ENCODE results near the gene ELOVL6.
A peak's percentile ranks its signal among the peaks of the same experiment; 100 is the strongest.
"Not testable (repeated sequence)": the region's sequence is repeated elsewhere in the genome, so short reads cannot be mapped to it uniquely, and the experiment has no call there.

Gene ELOVL6

GRCh38 chr4:110198435-110199416, at the start of gene ELOVL6:
Gene ELOVL6 (minus strand): TSS chr4:110198615. CDS start chr4:110198335, 280 bp downstream.
- Histone ChIP-seq H3K27ac (ENCODE audit: low read depth, low read length) (peak within 1 kb of the TSS; percentile 58), H3K9ac (ENCODE audit: low read length) (peak within 1 kb of the TSS; percentile 39), H3K4me1 (ENCODE audit: insufficient read depth, low read length) (peaks cover 10% of the 10 kb centered on the region), H3K36me3 (ENCODE audit: insufficient read depth, low read length) (no peaks in the 10 kb centered on the region), H3K9me3 (ENCODE audit: low read length) (no peaks in the 10 kb centered on the region), H3K4me3 (ENCODE audit: low read depth in 1 of 2, low read length in 2 of 2) (peak within 1 kb of the TSS; percentile 62 to 99), H3K27me3 (ENCODE audit: control insufficient read depth in 1 of 2, insufficient read depth in 2 of 2, low read length in 2 of 2) (no peaks in the 10 kb centered on the region)

GRCh38 chr4:110248100-110248499, 49.7 kb upstream of the ELOVL6 start:
- H3K27ac ChIP-seq (ENCODE audit: low read depth, low read length) = no peak overlapping the region
- no peaks in the 10 kb centered on the region for H3K4me1 ChIP-seq (ENCODE audit: insufficient read depth, low read length)
- no peak overlapping the region for H3K9ac ChIP-seq (ENCODE audit: low read length)
- H3K27me3 ChIP-seq (ENCODE audit: control insufficient read depth in 1 of 2, insufficient read depth in 2 of 2, low read length in 2 of 2) = no peaks in the 10 kb centered on the region
- no peaks in the 10 kb centered on the region for H3K9me3 ChIP-seq (ENCODE audit: low read length)
- no peak overlapping the region for H3K4me3 ChIP-seq (ENCODE audit: low read depth in 1 of 2, low read length in 2 of 2)
- H3K36me3 ChIP-seq (ENCODE audit: insufficient read depth, low read length) = no peaks in the 10 kb centered on the region

GRCh38 chr4:110247591-110247990, 49.2 kb upstream of the ELOVL6 start:
- Histone ChIP-seq H3K36me3 (ENCODE audit: insufficient read depth, low read length) (no peaks in the 10 kb centered on the region), H3K27ac (ENCODE audit: low read depth, low read length) (no peak overlapping the region), H3K4me3 (ENCODE audit: low read depth in 1 of 2, low read length in 2 of 2) (no peak overlapping the region), H3K27me3 (ENCODE audit: control insufficient read depth in 1 of 2, insufficient read depth in 2 of 2, low read length in 2 of 2) (no peaks in the 10 kb centered on the region), H3K4me1 (ENCODE audit: insufficient read depth, low read length) (no peaks in the 10 kb centered on the region), H3K9me3 (ENCODE audit: low read length) (no peaks in the 10 kb centered on the region), H3K9ac (ENCODE audit: low read length) (no peak overlapping the region)

GRCh38 chr4:110245577-110245976, 47.2 kb upstream of the ELOVL6 start:
- H3K4me1 ChIP-seq (ENCODE audit: insufficient read depth, low read length) = no peaks in the 10 kb centered on the region
- H3K9ac ChIP-seq (ENCODE audit: low read length) = no peak overlapping the region

GRCh38 chr4:110236324-110236723, 37.9 kb upstream of the ELOVL6 start:
- Histone ChIP-seq H3K4me1 (ENCODE audit: insufficient read depth, low read length) (no peaks in the 10 kb centered on the region), H3K9me3 (ENCODE audit: low read length) (no peaks in the 10 kb centered on the region), H3K36me3 (ENCODE audit: insufficient read depth, low read length) (no peaks in the 10 kb centered on the region), H3K9ac (ENCODE audit: low read length) (no peak overlapping the region), H3K4me3 (ENCODE audit: low read depth in 1 of 2, low read length in 2 of 2) (no peak overlapping the region), H3K27ac (ENCODE audit: low read depth, low read length) (no peak overlapping the region), H3K27me3 (ENCODE audit: control insufficient read depth in 1 of 2, insufficient read depth in 2 of 2, low read length in 2 of 2) (no peaks in the 10 kb centered on the region)

More at GRCh38 chr4:110245577-110245976, 47.2 kb upstream of the ELOVL6 start:
- Histone ChIP-seq H3K27me3 (ENCODE audit: control insufficient read depth in 1 of 2, insufficient read depth in 2 of 2, low read length in 2 of 2) (no peaks in the 10 kb centered on the region), H3K9me3 (ENCODE audit: low read length) (no peaks in the 10 kb centered on the region), H3K27ac (ENCODE audit: low read depth, low read length) (no peak overlapping the region), H3K36me3 (ENCODE audit: insufficient read depth, low read length) (no peaks in the 10 kb centered on the region), H3K4me3 (ENCODE audit: low read depth in 1 of 2, low read length in 2 of 2) (no peak overlapping the region)

- H3K9me3 ChIP-seq (ENCODE audit: low read length); H3K36me3 ChIP-seq (ENCODE audit: insufficient read depth, low read length); H3K27me3 ChIP-seq (ENCODE audit: control insufficient read depth in 1 of 2, insufficient read depth in 2 of 2, low read length in 2 of 2); H3K9ac ChIP-seq (ENCODE audit: low read length); H3K27ac ChIP-seq (ENCODE audit: low read depth, low read length); H3K4me1 ChIP-seq (ENCODE audit: insufficient read depth, low read length); H3K4me3 ChIP-seq (ENCODE audit: low read depth in 1 of 2, low read length in 2 of 2): not testable (repeated sequence)
Measured at GRCh38 chr4:110233581-110233980, 35.2 kb upstream of the ELOVL6 start.

GRCh38 chr4:110231869-110232268, 33.5 kb upstream of the ELOVL6 start:
- Histone ChIP-seq H3K9me3 (ENCODE audit: low read length) (no peaks in the 10 kb centered on the region), H3K27me3 (ENCODE audit: control insufficient read depth in 1 of 2, insufficient read depth in 2 of 2, low read length in 2 of 2) (no peaks in the 10 kb centered on the region), H3K4me3 (ENCODE audit: low read depth in 1 of 2, low read length in 2 of 2) (no peak overlapping the region), H3K9ac (ENCODE audit: low read length) (no peak overlapping the region), H3K36me3 (ENCODE audit: insufficient read depth, low read length) (no peaks in the 10 kb centered on the region), H3K4me1 (ENCODE audit: insufficient read depth, low read length) (no peaks in the 10 kb centered on the region), H3K27ac (ENCODE audit: low read depth, low read length) (no peak overlapping the region)

- no peaks in the 10 kb centered on the region for H3K36me3 ChIP-seq (ENCODE audit: insufficient read depth, low read length)
- H3K27ac ChIP-seq (ENCODE audit: low read depth, low read length) = no peak overlapping the region
- H3K9me3 ChIP-seq (ENCODE audit: low read length) = no peaks in the 10 kb centered on the region
- H3K27me3 ChIP-seq (ENCODE audit: control insufficient read depth in 1 of 2, insufficient read depth in 2 of 2, low read length in 2 of 2) = no peaks in the 10 kb centered on the region
- no peak overlapping the region for H3K4me3 ChIP-seq (ENCODE audit: low read depth in 1 of 2, low read length in 2 of 2)
- H3K9ac ChIP-seq (ENCODE audit: low read length) = no peak overlapping the region
- no peaks in the 10 kb centered on the region for H3K4me1 ChIP-seq (ENCODE audit: insufficient read depth, low read length)
Measured at GRCh38 chr4:110229266-110229665, 30.9 kb upstream of the ELOVL6 start.

- H3K4me1 ChIP-seq (ENCODE audit: insufficient read depth, low read length) = no peaks in the 10 kb centered on the region
- H3K27me3 ChIP-seq (ENCODE audit: control insufficient read depth in 1 of 2, insufficient read depth in 2 of 2, low read length in 2 of 2) = no peaks in the 10 kb centered on the region
- no peaks in the 10 kb centered on the region for H3K36me3 ChIP-seq (ENCODE audit: insufficient read depth, low read length)
- no peak overlapping the region for H3K27ac ChIP-seq (ENCODE audit: low read depth, low read length)
- no peaks in the 10 kb centered on the region for H3K9me3 ChIP-seq (ENCODE audit: low read length)
- H3K4me3 ChIP-seq (ENCODE audit: low read depth in 1 of 2, low read length in 2 of 2) = no peak overlapping the region
- H3K9ac ChIP-seq (ENCODE audit: low read length) = no peak overlapping the region
Measured at GRCh38 chr4:110224812-110225211, 26.4 kb upstream of the ELOVL6 start.

GRCh38 chr4:110224142-110224541, 25.7 kb upstream of the ELOVL6 start:
- Histone ChIP-seq H3K9ac (ENCODE audit: low read length) (no peak overlapping the region), H3K4me3 (ENCODE audit: low read depth in 1 of 2, low read length in 2 of 2) (no peak overlapping the region), H3K36me3 (ENCODE audit: insufficient read depth, low read length) (no peaks in the 10 kb centered on the region), H3K4me1 (ENCODE audit: insufficient read depth, low read length) (no peaks in the 10 kb centered on the region), H3K27me3 (ENCODE audit: control insufficient read depth in 1 of 2, insufficient read depth in 2 of 2, low read length in 2 of 2) (no peaks in the 10 kb centered on the region), H3K27ac (ENCODE audit: low read depth, low read length) (no peak overlapping the region), H3K9me3 (ENCODE audit: low read length) (no peaks in the 10 kb centered on the region)

- not testable (repeated sequence) for H3K4me3 ChIP-seq (ENCODE audit: low read depth in 1 of 2, low read length in 2 of 2); H3K9ac ChIP-seq (ENCODE audit: low read length); H3K36me3 ChIP-seq (ENCODE audit: insufficient read depth, low read length); H3K4me1 ChIP-seq (ENCODE audit: insufficient read depth, low read length); H3K9me3 ChIP-seq (ENCODE audit: low read length); H3K27me3 ChIP-seq (ENCODE audit: control insufficient read depth in 1 of 2, insufficient read depth in 2 of 2, low read length in 2 of 2); H3K27ac ChIP-seq (ENCODE audit: low read depth, low read length)
Measured at GRCh38 chr4:110218935-110219334, 20.5 kb upstream of the ELOVL6 start.

GRCh38 chr4:110217181-110217580, 18.8 kb upstream of the ELOVL6 start:
- H3K9me3 ChIP-seq (ENCODE audit: low read length); H3K9ac ChIP-seq (ENCODE audit: low read length); H3K4me1 ChIP-seq (ENCODE audit: insufficient read depth, low read length); H3K27me3 ChIP-seq (ENCODE audit: control insufficient read depth in 1 of 2, insufficient read depth in 2 of 2, low read length in 2 of 2); H3K36me3 ChIP-seq (ENCODE audit: insufficient read depth, low read length); H3K4me3 ChIP-seq (ENCODE audit: low read depth in 1 of 2, low read length in 2 of 2); H3K27ac ChIP-seq (ENCODE audit: low read depth, low read length): not testable (repeated sequence)
